Measurements from ENCODE around the gene IL1RAPL2. TPM values are rescaled to one million over a fixed set of nuclear protein-coding genes. Genes with fewer than 3 reads are reported as not detected.

Gene IL1RAPL2
- total and polyA plus RNA-seq, 2 of the 8 experiments (the other 6 are each of a cell fraction or from before 2014, with no cell fraction given): 0.20 to 1.3 TPM

DNA sequence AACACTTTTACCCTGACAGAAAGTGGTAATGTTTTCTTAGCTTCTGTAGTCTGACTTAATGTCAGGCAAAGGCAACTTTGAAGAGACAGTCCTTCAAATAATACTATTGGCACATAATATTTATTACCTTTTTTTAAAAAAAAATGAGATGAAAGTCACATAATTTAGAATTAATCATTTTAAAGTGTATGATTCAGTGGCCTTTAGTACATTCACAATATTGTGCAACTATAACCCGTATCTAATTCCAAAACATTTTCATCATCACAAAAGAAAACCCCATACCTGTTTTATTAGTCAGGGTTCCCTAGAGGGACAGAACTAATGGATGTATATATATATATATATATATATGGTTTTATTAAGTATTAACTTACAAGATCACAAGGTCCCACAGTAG is 749.2 kb downstream of the IL1RAPL2 start:
- no peaks in the 10 kb centered on the region for H3K23me2 ChIP-seq (ENCODE audit: low read depth, low read length)
- no peaks in the 10 kb centered on the region for H3K79me1 ChIP-seq (ENCODE audit: low read depth, low read length)
- H4K20me1 ChIP-seq (replicated peaks in 1 of 2; ENCODE audit: control insufficient read depth in 1 of 2, insufficient read depth in 2 of 2, low read length in 2 of 2): no peaks in the 10 kb centered on the region
- no peaks in the 10 kb centered on the region for H3K79me2 ChIP-seq (ENCODE audit: control insufficient read depth in 1 of 2, insufficient read depth in 2 of 2, low read length in 2 of 2)
- H3K18ac ChIP-seq (ENCODE audit: extremely low read depth, low read length): no peak overlapping the region
- H3K27me3 ChIP-seq (replicated peaks in 1 of 4; ENCODE audit: control insufficient read depth in 3 of 4, extremely low read depth in 1 of 4, insufficient read depth in 3 of 4, low read length in 3 of 4): no peaks in the 10 kb centered on the region
- no peak for DNase-seq (ENCODE audit: low read depth in 1 of 2, low spot score in 2 of 2)
- H3K56ac ChIP-seq (replicated peaks; ENCODE audit: insufficient read length, low read depth, low read length): no peak overlapping the region
- no peak overlapping the region for H4K91ac ChIP-seq (replicated peaks; ENCODE audit: insufficient read length, low read length)
- no peak overlapping the region for H2BK20ac ChIP-seq (ENCODE audit: low read length)
- no peak overlapping the region for H3K14ac ChIP-seq (ENCODE audit: insufficient read length)
- H4K5ac ChIP-seq (ENCODE audit: insufficient read length, low read depth, low read length): no peak overlapping the region
- no peak overlapping the region for H3K4ac ChIP-seq (replicated peaks; ENCODE audit: insufficient read length, low read depth, low read length)
- H3K9ac ChIP-seq (replicated peaks in 1 of 4; ENCODE audit: extremely low read depth in 1 of 4, low read depth in 3 of 4, low read length in 3 of 4): no peak overlapping the region
- POLR2A ChIA-PET (ENCODE audit: partially characterized antibody): no interaction called here
- no peak overlapping the region for H3K4me3 ChIP-seq (ENCODE audit: extremely low read depth in 1 of 4, insufficient read depth in 2 of 4, low read depth in 3 of 4, low read length in 4 of 4)
- H3K27ac ChIP-seq (ENCODE audit: low read depth, low read length): no peak overlapping the region
- no peak overlapping the region for H2BK120ac ChIP-seq (replicated peaks; ENCODE audit: low read depth, low read length)
- H3K4me1 ChIP-seq (replicated peaks in 1 of 4; ENCODE audit: control insufficient read depth in 3 of 4, insufficient read depth in 4 of 4, low read length in 3 of 4): no peaks in the 10 kb centered on the region
- no peak overlapping the region for H2AFZ ChIP-seq (ENCODE audit: low read length)
- FAIRE-seq: no peak
- H3K4me2 ChIP-seq (ENCODE audit: insufficient read depth in 1 of 2, low read depth in 2 of 2, low read length in 2 of 2): no peak overlapping the region
- no peaks in the 10 kb centered on the region for H3K36me3 ChIP-seq (ENCODE audit: control insufficient read depth in 2 of 4, insufficient read depth in 4 of 4, low read length in 3 of 4)
- H2BK5ac ChIP-seq (ENCODE audit: low read depth, low read length): no peak overlapping the region
- no peak overlapping the region for H2AK5ac ChIP-seq (ENCODE audit: low read depth, low read length)
- no peaks in the 10 kb centered on the region for H3K9me3 ChIP-seq (ENCODE audit: insufficient read depth in 2 of 2, low read depth in 1 of 2, low read length in 1 of 2)
- WGBS, 2 experiments (ENCODE audit: extremely low coverage in 1 of 2, insufficient coverage in 1 of 2, insufficient read length in 1 of 2, insufficient replicate concordance in 2 of 2, low coverage in 1 of 2, low lambda C conversion rate in 2 of 2, missing lambda C conversion rate in 1 of 2): 86% methylated on average over 1 of the region's 1 CpG; no CpG with 5 or more reads in 1 of the 2 experiments
- no peak overlapping the region for H2BK15ac ChIP-seq (ENCODE audit: low read length)
- no peak overlapping the region for H2BK12ac ChIP-seq (ENCODE audit: low read depth, low read length)
- H4K8ac ChIP-seq (ENCODE audit: extremely low read depth, insufficient read depth, low read length): no peak overlapping the region
- CTCF ChIA-PET (ENCODE audit: partially characterized antibody): interaction anchor here (0.6 kb wide), 1 partner anchor 11 kb away, joined by 3 read pairs; no protein-coding TSS in a partner anchor
- H3K23ac ChIP-seq (ENCODE audit: insufficient read length): no peak overlapping the region
- TF ChIP-seq POLR2AphosphoS5 (IDR thresholded peaks at IDR 0.05; ENCODE audit: low read depth, low read length) (no peak), SP4 (IDR thresholded peaks at IDR 0.05; ENCODE audit: low read length) (no peak), SP1 (IDR thresholded peaks at IDR 0.05; ENCODE audit: low read depth, low read length) (no peak), CTBP2 (IDR thresholded peaks at IDR 0.05; ENCODE audit: borderline replicate concordance, insufficient read depth, insufficient read length, low read length) (no peak), SRF (IDR thresholded peaks at IDR 0.05; ENCODE audit: low read depth, low read length) (no peak), CHD1 (IDR thresholded peaks at IDR 0.05; ENCODE audit: low read depth, low read length) (no peak), NANOG (IDR thresholded peaks at IDR 0.05; ENCODE audit: insufficient read depth, low read depth, low read length, poor library complexity, severe bottlenecking) (no peak), GTF2F1 (IDR thresholded peaks at IDR 0.05; ENCODE audit: borderline replicate concordance, low read depth, low read length) (no peak), TAF7 (optimal IDR thresholded peaks at IDR 0.05; ENCODE audit: borderline replicate concordance, low read depth, low read length) (no peak), YY1 (IDR thresholded peaks at IDR 0.05; ENCODE audit: low read depth, low read length) (no peak), RBBP5 (IDR thresholded peaks at IDR 0.05; ENCODE audit: borderline replicate concordance, low read depth, low read length) (no peak), CHD2 (IDR thresholded peaks at IDR 0.05; ENCODE audit: low read length) (no peak), CBX8 (IDR thresholded peaks at IDR 0.05; ENCODE audit: borderline replicate concordance, low read depth, low read length) (no peak), SIRT6 (IDR thresholded peaks at IDR 0.05; ENCODE audit: low read length) (no peak)
- TF ChIP-seq, protein P1, sequence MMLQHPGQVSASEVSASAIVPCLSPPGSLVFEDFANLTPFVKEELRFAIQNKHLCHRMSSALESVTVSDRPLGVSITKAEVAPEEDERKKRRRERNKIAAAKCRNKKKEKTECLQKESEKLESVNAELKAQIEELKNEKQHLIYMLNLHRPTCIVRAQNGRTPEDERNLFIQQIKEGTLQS (IDR thresholded peaks at IDR 0.05; ENCODE audit: insufficient read depth, low read depth, low read length): no peak

Data from H1 (cell line).